Subcutaneous abdominal adipose tissue (tissue), 5 donors: ENCODE data around the gene TPPP.
A peak's percentile ranks its signal among the peaks of the same experiment; 100 is the strongest.

Experiments
- H3K27ac ChIP-seq: one replicate; pipeline ENCODE4 v1.7.0; 2013; ENCODE audit warnings: low read depth, mild to moderate bottlenecking, inconsistent platforms, low read length, moderate library complexity
- H3K27me3 ChIP-seq, 5 donors: one replicate each; pipeline ENCODE4 v1.7.0; 2013; ENCODE audit warnings: low read length in 5 of 5, inconsistent platforms in 1 of 5; ENCODE audit not compliant: control insufficient read depth in 5 of 5, insufficient read depth in 4 of 5
- H3K36me3 ChIP-seq, 5 donors: one replicate each; pipeline ENCODE4 v1.7.0; 2013; ENCODE audit warnings: low read length in 5 of 5; ENCODE audit not compliant: control insufficient read depth in 5 of 5, insufficient read depth in 5 of 5
- H3K4me1 ChIP-seq, 5 donors: one replicate each; pipeline ENCODE4 v1.7.0; 2013; ENCODE audit warnings: low read length in 5 of 5, mild to moderate bottlenecking in 3 of 5, moderate library complexity in 1 of 5; ENCODE audit not compliant: control insufficient read depth in 5 of 5, insufficient read depth in 5 of 5
- H3K4me3 ChIP-seq, 5 donors: one replicate each; pipeline ENCODE4 v1.7.0; 2013; ENCODE audit warnings: low read length in 5 of 5, low read depth in 1 of 5
- H3K9ac ChIP-seq, 5 donors: one replicate each; pipeline ENCODE4 v1.7.0; 2013; ENCODE audit warnings: low read length in 5 of 5, mild to moderate bottlenecking in 4 of 5, moderate library complexity in 3 of 5
- H3K9me3 ChIP-seq, 5 donors: one replicate each; pipeline ENCODE4 v1.7.0; 2013; ENCODE audit warnings: low read length in 5 of 5; ENCODE audit not compliant: control insufficient read depth in 5 of 5
- donor health status: healthy.
- donor health status: healthy.
- donor health status: healthy.
- donor health status: healthy.
- donor health status: healthy.

The TPPP gene

DNA sequence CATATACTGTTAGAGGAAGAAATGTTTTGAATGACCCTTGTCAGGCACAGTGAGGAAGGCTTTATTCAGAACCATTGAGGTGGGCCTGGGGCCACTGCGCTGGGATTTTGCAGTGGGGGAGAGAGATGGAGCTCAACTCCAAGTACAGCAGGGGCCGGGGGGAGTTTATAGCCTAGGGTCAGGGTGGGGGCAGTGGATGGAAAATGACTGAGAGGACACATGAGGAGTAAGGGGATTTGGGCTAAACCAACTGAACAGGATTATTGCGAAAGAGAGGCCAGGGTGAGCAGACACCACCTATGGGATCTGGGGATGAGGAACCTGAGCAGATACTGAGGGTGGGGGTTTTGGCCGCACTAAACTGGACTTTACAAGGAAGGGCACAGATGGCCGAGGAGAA lies 74.7 kb downstream of the TPPP start:
- Histone ChIP-seq H3K27me3 (no peaks in the 10 kb centered on the region), H3K4me1 (no peaks in the 10 kb centered on the region), H3K4me3 (no peak overlapping the region), H3K27ac (no peak overlapping the region), H3K9ac (no peak overlapping the region), H3K9me3 (no peaks in the 10 kb centered on the region), H3K36me3 (peaks cover 0 to 36% (median 25%) of the 10 kb centered on the region in 5 donors)

- H3K27ac ChIP-seq = no peak overlapping the region
- H3K9me3 ChIP-seq = no peaks in the 10 kb centered on the region
- H3K4me1 ChIP-seq = peaks cover 0 to 3% (median 2%) of the 10 kb centered on the region in 5 donors
- peaks cover 0 to 31% (median 25%) of the 10 kb centered on the region in 5 donors for H3K36me3 ChIP-seq
- no peaks in the 10 kb centered on the region for H3K27me3 ChIP-seq
- no peak overlapping the region for H3K4me3 ChIP-seq
- no peak overlapping the region for H3K9ac ChIP-seq
Measured at GRCh38 chr5:617896-618295, 75.3 kb downstream of the TPPP start.

DNA sequence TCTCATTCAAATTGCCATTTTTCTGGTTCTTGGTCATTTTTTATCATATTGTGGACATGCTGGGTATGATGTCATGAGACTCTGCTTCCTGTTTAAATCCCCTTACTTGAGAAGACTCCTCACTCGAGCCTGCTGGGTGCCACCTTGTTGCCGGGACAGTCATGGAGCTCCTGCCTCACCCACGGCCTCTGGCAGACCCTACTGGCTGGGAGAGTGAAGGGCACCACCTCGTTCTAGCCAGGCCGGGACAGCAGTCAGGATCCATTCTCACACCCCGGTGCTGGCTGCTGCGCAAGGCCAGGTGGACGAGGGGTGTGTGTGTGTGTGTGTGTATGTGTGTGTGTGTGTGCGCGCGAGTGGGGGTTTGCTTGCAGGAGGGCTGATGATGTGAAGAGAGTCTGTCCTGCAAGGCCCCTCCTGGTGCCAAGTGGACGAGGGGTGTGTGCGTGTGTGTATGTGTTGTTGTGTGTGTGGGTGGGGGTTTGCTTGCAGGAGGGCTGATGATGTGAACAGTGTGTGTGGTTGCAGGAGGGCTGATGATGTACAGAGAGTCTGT lies 76.6 kb downstream of the TPPP start:
- Histone ChIP-seq H3K4me3 (no peak overlapping the region), H3K9me3 (no peaks in the 10 kb centered on the region), H3K36me3 (peaks cover 0 to 25% (median 25%) of the 10 kb centered on the region in 5 donors), H3K27ac (no peak overlapping the region), H3K4me1 (peaks cover 0 to 12% (median 7%) of the 10 kb centered on the region in 5 donors), H3K9ac (no peak overlapping the region), H3K27me3 (no peaks in the 10 kb centered on the region)

DNA sequence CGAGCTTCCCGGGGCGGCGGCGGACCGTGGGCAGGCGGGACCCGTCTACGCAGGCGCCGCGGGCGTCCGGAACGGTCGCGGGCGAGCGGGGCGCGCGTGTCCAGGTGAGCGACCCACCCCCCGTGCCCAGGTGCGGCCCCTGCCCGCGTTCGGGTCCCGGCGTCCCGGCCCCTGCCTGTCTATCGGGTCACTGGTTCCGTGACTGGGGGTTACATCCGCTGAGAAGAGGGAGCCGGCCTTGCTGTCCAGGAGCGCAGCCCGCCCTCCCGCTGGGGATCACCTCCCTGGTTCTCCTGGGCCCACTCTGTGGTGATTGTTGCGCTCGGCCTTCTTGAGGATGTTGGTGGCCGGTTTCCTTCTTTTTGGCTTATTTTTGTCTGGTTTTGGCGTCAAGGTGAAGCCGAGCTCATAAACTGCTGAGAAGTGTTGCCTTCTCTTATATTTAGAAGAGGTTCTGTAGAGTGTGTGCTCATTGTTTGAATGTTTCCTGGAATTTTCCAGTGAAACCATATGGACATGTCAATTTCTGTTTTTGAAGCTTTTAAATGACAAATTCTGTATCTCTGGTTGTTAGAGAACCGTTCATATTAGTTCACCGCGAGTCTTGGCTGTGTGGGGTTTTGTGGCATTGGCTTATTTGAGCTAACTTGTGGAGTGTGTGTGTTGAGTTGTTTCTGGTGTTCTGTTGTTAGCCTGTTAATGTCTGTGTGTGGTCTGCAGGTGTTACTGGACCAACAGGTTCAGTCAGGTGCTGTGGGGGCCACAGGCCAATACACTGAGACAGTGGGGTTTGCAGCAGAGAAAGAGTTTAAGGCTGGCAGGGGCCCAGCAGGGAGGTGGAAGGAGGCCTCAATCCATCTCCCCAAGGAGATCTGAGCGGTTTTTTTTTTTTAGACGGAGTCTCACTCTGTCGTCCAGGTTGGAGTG lies 80.4 kb downstream of the TPPP start:
- Histone ChIP-seq H3K9me3 (no peaks in the 10 kb centered on the region), H3K9ac (peak overlapping the region in 4 of 5 donors; percentile 65 to 78 (median 71)), H3K4me1 (peaks cover 0 to 17% (median 13%) of the 10 kb centered on the region in 5 donors), H3K27me3 (peaks cover 0 to 8% (median 4%) of the 10 kb centered on the region in 5 donors), H3K27ac (no peak overlapping the region), H3K36me3 (no peaks in the 10 kb centered on the region), H3K4me3 (peak overlapping the region; percentile 59 to 78 (median 75))

GRCh38 chr5:611731-612486 lies 81.2 kb downstream of the TPPP start, which contains the start of gene CEP72:
Gene CEP72, plus strand, starts transcription at chr5:612340. Its CDS starts 22 bp downstream, at chr5:612362.
- Histone ChIP-seq H3K36me3 (no peaks in the 10 kb centered on the region), H3K27ac (no peak within 1 kb of the TSS), H3K9ac (peak within 1 kb of the TSS in 4 of 5 donors; percentile 65 to 81 (median 71))

DNA sequence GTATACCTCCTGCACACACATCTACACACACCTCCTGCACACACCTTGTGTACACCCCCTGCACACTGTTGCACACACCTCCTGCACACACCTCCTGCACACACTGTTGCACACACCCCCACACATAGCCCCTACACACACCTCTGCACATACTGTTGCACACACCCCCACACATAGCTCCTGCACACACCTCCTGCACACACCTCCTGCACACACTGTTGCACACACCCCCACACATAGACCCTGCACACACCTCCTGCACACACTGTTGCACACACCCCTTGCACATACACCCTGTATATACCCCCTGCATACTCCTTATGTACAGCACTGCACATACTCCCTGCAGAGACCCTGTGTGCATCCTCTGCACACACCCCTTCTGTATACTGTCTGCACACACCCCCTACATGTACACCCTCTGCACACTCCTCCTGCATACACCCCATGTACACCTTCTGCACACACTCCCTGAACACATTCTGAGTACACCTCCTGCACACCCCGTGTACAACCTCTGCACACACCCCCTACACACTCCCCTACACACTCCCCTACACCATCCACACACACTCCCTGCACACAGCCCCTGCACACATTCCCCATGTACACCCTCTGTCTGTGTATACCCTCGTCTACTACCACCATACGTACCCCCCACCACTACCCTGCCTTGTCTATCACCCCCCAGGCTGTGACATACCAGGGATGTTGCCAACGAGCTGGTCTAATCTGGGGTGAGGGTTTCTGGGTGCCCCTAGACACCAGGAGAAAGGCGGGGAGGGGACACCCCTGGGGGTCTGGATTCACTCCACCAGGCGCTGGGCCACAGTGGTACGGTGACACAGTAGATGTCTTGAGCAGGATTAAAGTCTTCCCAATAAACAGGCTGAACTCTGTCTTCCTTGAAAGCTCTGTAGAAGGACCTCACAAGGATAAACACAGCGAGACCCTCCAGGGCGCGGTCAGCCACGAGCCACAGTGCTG lies 82.1 kb downstream of the TPPP start:
- H3K27ac ChIP-seq = no peak overlapping the region
- no peaks in the 10 kb centered on the region for H3K36me3 ChIP-seq
- peak overlapping the region in 4 of 5 donors; percentile 66 to 78 (median 72) for H3K4me3 ChIP-seq
- H3K9me3 ChIP-seq = no peaks in the 10 kb centered on the region
- H3K4me1 ChIP-seq = peaks cover 0 to 17% (median 13%) of the 10 kb centered on the region in 5 donors
- H3K9ac ChIP-seq = peak overlapping the region in 3 of 5 donors; percentile 53 to 81 (median 64)
- peaks cover 0 to 24% (median 14%) of the 10 kb centered on the region in 5 donors for H3K27me3 ChIP-seq

More at GRCh38 chr5:611731-612486, 81.2 kb downstream of the TPPP start, which contains the start of gene CEP72:
- peaks cover 0 to 17% (median 13%) of the 10 kb centered on the region in 5 donors for H3K4me1 ChIP-seq
- H3K4me3 ChIP-seq = peak within 1 kb of the TSS; percentile 59 to 78 (median 75)
- peaks cover 0 to 17% (median 12%) of the 10 kb centered on the region in 5 donors for H3K27me3 ChIP-seq
- H3K9me3 ChIP-seq = no peaks in the 10 kb centered on the region

GRCh38 chr5:610011-610743 lies 83.0 kb downstream of the TPPP start:
- peaks cover 0 to 26% (median 15%) of the 10 kb centered on the region in 5 donors for H3K27me3 ChIP-seq

More at GRCh38 chr5:610011-610743, 83.0 kb downstream of the TPPP start:
- Histone ChIP-seq H3K27ac (no peak overlapping the region), H3K4me1 (peaks cover 0 to 17% (median 13%) of the 10 kb centered on the region in 5 donors), H3K9me3 (no peaks in the 10 kb centered on the region), H3K9ac (no peak overlapping the region), H3K36me3 (no peaks in the 10 kb centered on the region), H3K4me3 (no peak overlapping the region)
